ENCODE measurements around the gene PFKL. TPM values are rescaled to one million over a fixed set of nuclear protein-coding genes. Genes with fewer than 3 reads are reported as not detected.
A peak's percentile ranks its signal among the peaks of the same experiment; 100 is the strongest.

PFKL gene
- total RNA-seq, 1 donor from 2014 or later, result 189 TPM

- ATAC-seq, result no peak
- intact Hi-C loops (cut with DNase I), result no loop called here
- peak; percentile 51 for DNase-seq (ENCODE audit: low spot score)
These were observed 66.2 kb downstream of the PFKL start for GRCh38 chr21:44365967-44366585.

- DNase-seq (ENCODE audit: low spot score), result peak; percentile 53
- intact Hi-C loops (cut with DNase I), result no loop called here
- no peak for ATAC-seq
These were observed 66.8 kb downstream of the PFKL start for GRCh38 chr21:44366586-44367211.

GRCh38 chr21:44368711-44369446, 69.0 kb downstream of the PFKL start:
- ATAC-seq (no peak), DNase-seq (ENCODE audit: low spot score) (peak; percentile 51)
- intact Hi-C loops (cut with DNase I), result no loop called here

- DNase-seq (ENCODE audit: low spot score) (peak; percentile 61), ATAC-seq (peak; percentile 38)
- intact Hi-C loops (cut with DNase I), result no loop called here
These were observed 70.3 kb downstream of the PFKL start for GRCh38 chr21:44370027-44370735.

- intact Hi-C loops (cut with DNase I), result no loop called here
- DNase-seq (ENCODE audit: low spot score) (peak; percentile 45), ATAC-seq (no peak)
These were observed 71.0 kb downstream of the PFKL start for GRCh38 chr21:44370786-44371410.

GRCh38 chr21:44371596-44371995, 71.7 kb downstream of the PFKL start:
- DNase-seq (ENCODE audit: low spot score), result no peak
- intact Hi-C loops (cut with DNase I), result no loop called here
- no peak for ATAC-seq

GRCh38 chr21:44372616-44373015, 72.8 kb downstream of the PFKL start:
- DNase-seq (ENCODE audit: low spot score) (no peak), ATAC-seq (no peak)
- intact Hi-C loops (cut with DNase I), result no loop called here

GRCh38 chr21:44374601-44375280, 74.9 kb downstream of the PFKL start:
- intact Hi-C loops (cut with DNase I), result loop anchor here (2.0 kb wide), 1 partner anchor 30 kb away; no protein-coding TSS in a partner anchor
- DNase-seq (ENCODE audit: low spot score), result peak; percentile 22
- ATAC-seq, result no peak

GRCh38 chr21:44375281-44375651, 75.4 kb downstream of the PFKL start:
- peak; percentile 50 for ATAC-seq
- intact Hi-C loops (cut with DNase I), result loop anchor here (2.0 kb wide), 1 partner anchor 30 kb away; no protein-coding TSS in a partner anchor
- peak; percentile 61 for DNase-seq (ENCODE audit: low spot score)

GRCh38 chr21:44375761-44376241, 75.9 kb downstream of the PFKL start:
- intact Hi-C loops (cut with DNase I), result loop anchor here (2.0 kb wide), 1 partner anchor 31 kb away; no protein-coding TSS in a partner anchor
- ATAC-seq (no peak), DNase-seq (ENCODE audit: low spot score) (peak; percentile 52)

- ATAC-seq (no peak), DNase-seq (ENCODE audit: low spot score) (peak; percentile 36)
- intact Hi-C loops (cut with DNase I), result no loop called here
These were observed 76.8 kb downstream of the PFKL start for GRCh38 chr21:44376606-44377005.

Other genes starting within 250 kb of the PFKL start
- gene PWP2, start 192.7 kb upstream of the PFKL start, total RNA-seq, result 6.4 TPM
- 14.5 TPM for gene GATD3, start 166.4 kb upstream of the PFKL start, total RNA-seq
- 5.3 TPM for gene ICOSLG, start 59.1 kb upstream of the PFKL start, total RNA-seq
- gene DNMT3L, start 38.2 kb upstream of the PFKL start, total RNA-seq, result not detected
- 0.13 TPM for gene AIRE, start 14.2 kb upstream of the PFKL start, total RNA-seq
- gene CFAP410, start 39.3 kb downstream of the PFKL start, total RNA-seq, result 26.7 TPM
- gene TRPM2, start 53.6 kb downstream of the PFKL start, total RNA-seq, result 9.9 TPM
- 6.8 TPM for gene LRRC3, start 155.5 kb downstream of the PFKL start, total RNA-seq
- not detected for gene KRTAP10-1, start 240.1 kb downstream of the PFKL start, total RNA-seq

All from sciatic nerve (tissue), 2 donors.